Transverse colon (tissue), 4 donors: ENCODE measurements around the gene SSTR5. TPM values are rescaled to one million over a fixed set of nuclear protein-coding genes. Genes with fewer than 3 reads are reported as not detected.

Experiments used
- DNase-seq: peaks from one replicate; pipeline ENCODE4 v3.0.0-alpha.2; 2019
- H3K27ac ChIP-seq, 4 donors: fragments of 200-600 bp; sonication (generic); 2 replicates each; pipeline ENCODE4 v1.5.1; 2016 to 2018; ENCODE audit warnings: inconsistent platforms in 4 of 4
- H3K27me3 ChIP-seq: fragments of 200-600 bp; sonication (generic); 2 replicates; pipeline ENCODE4 v1.5.1; 2017; ENCODE audit warnings: inconsistent platforms
- H3K36me3 ChIP-seq, 4 donors: fragments of 200-600 bp; sonication (generic); 2 replicates each; pipeline ENCODE4 v1.5.1; 2017 to 2019; ENCODE audit warnings: inconsistent platforms in 4 of 4
- H3K4me1 ChIP-seq, 4 donors: fragments of 200-600 bp; sonication (generic); 2 replicates each; pipeline ENCODE4 v1.5.1; 2017 to 2020; ENCODE audit warnings: inconsistent platforms in 4 of 4
- H3K4me3 ChIP-seq, 4 donors: fragments of 200-600 bp; sonication (generic); 1 replicate in 1 of 4; 2 replicates in 3 of 4; pipeline versions ENCODE4 v1.5.1 to v1.6.1; 2017 to 2019; ENCODE audit warnings: inconsistent platforms in 4 of 4
- H3K9me3 ChIP-seq, 2 donors: fragments of 200-600 bp; sonication (generic); 2 replicates each; pipeline ENCODE4 v1.5.1; 2017 to 2019; ENCODE audit warnings: inconsistent platforms in 2 of 2
- CTCF ChIP-seq, 5 experiments: fragments of 200-600 bp in 3 of 5; fragments of 450-650 bp in 2 of 5; sonication (generic) in 3 of 5; IDR thresholded peaks; 1 replicate in 2 of 5; 2 replicates in 3 of 5; pipeline ENCODE4 v1.5.1; 2016 to 2017; ENCODE audit warnings: antibody characterized with exemption in 5 of 5, inconsistent platforms in 3 of 5, mild to moderate bottlenecking in 2 of 5, moderate library complexity in 1 of 5
- EP300 ChIP-seq: sonication (generic); formaldehyde crosslinking; IDR thresholded peaks from one replicate; pipeline ENCODE4 v1.6.1; 2017; ENCODE audit warnings: antibody characterized with exemption, low read depth
- POLR2A ChIP-seq: fragments of 450-650 bp; IDR thresholded peaks from one replicate; pipeline ENCODE4 v1.6.1; 2016; ENCODE audit warnings: antibody characterized with exemption, mild to moderate bottlenecking, moderate library complexity
- POLR2AphosphoS5 ChIP-seq, 3 donors: sonication (generic); formaldehyde crosslinking; IDR thresholded peaks; one replicate each; pipeline ENCODE4 v1.6.1; 2016; ENCODE audit warnings: antibody characterized with exemption in 3 of 3
- WGBS, 2 donors: methylation state at CpG; one replicate each; pipeline ENCODE4 v1.1.5; 2018; ENCODE audit warnings: low coverage in 1 of 2; 5-methylcytosine and 5-hydroxymethylcytosine counted together
- in situ Hi-C, 4 donors: fragments of 200-750 bp; cut with MboI; loops; one replicate each; pipeline versions ENCODE4 v1.15.0 to v1.15.1; 2017; ENCODE audit warnings: low sequenced_read_pairs in 3 of 4, low pct_ligation_motif_present in 1 of 4, low pct_unique_long_range_greater_than_20kb in 1 of 4
- intact Hi-C: fragments of 100-400 bp; cut with DNase I; formaldehyde crosslinking; loops from one replicate; pipeline ENCODE4 v1.15.1; 2023; ENCODE audit warnings: low total_unique reads
- total RNA-seq, 4 donors: library from RNA; depleted of rRNA; stranded (reverse); fragments of >200 nt; gene quantifications; one replicate each; pipeline ENCODE4 v1.1.0, GENCODE V29; 2016

Gene SSTR5
- total RNA-seq, 4 donors from 2014 or later: not detected

- in situ Hi-C loops: no loop called here
- H3K4me1 ChIP-seq: no peaks in the 10 kb centered on the region
- DNase-seq: no peak
- no peaks in the 10 kb centered on the region for H3K36me3 ChIP-seq
- no peak overlapping the region for H3K27ac ChIP-seq
- no peaks in the 10 kb centered on the region for H3K9me3 ChIP-seq
- intact Hi-C loops: no loop called here
- no peak overlapping the region for H3K4me3 ChIP-seq
- WGBS, 2 donors: 90% methylated on average over 37 of the region's 48 CpGs; no CpG with 5 or more reads in 1 of the 2 donors
- TF ChIP-seq POLR2AphosphoS5 (IDR thresholded peaks at IDR 0.05): no peak
- no peak for TF ChIP-seq CTCF (IDR thresholded peaks at IDR 0.05)
- TF ChIP-seq EP300: no peak
- no peak for TF ChIP-seq POLR2A
- H3K27me3 ChIP-seq: peaks cover 20% of the 10 kb centered on the region
These were observed 56.8 kb downstream of the SSTR5 start for GRCh38 chr16:1129106-1129960.

GRCh38 chr16:1130382-1130781 lies 57.8 kb downstream of the SSTR5 start:
- H3K4me3 ChIP-seq: no peak overlapping the region
- in situ Hi-C loops: no loop called here
- no peaks in the 10 kb centered on the region for H3K9me3 ChIP-seq
- H3K27me3 ChIP-seq: peaks cover 30% of the 10 kb centered on the region
- WGBS, 2 donors: 80% methylated on average over 5 of the region's 8 CpGs; no CpG with 5 or more reads in 1 of the 2 donors
- no peak for DNase-seq
- H3K27ac ChIP-seq: no peak overlapping the region
- no peaks in the 10 kb centered on the region for H3K36me3 ChIP-seq
- intact Hi-C loops: no loop called here
- TF ChIP-seq CTCF (IDR thresholded peaks at IDR 0.05): no peak
- TF ChIP-seq POLR2A: no peak
- TF ChIP-seq POLR2AphosphoS5 (IDR thresholded peaks at IDR 0.05): no peak
- no peak for TF ChIP-seq EP300
- H3K4me1 ChIP-seq: peaks cover 0 to 4% (median 2%) of the 10 kb centered on the region in 4 donors

Other genes with a start within 250 kb of the SSTR5 start
- 10 to 100 TPM; 15.9 to 34.8 (median 19.6) TPM for gene LMF1, start 101.8 kb upstream of the SSTR5 start, total RNA-seq
- gene SOX8, start 91.0 kb upstream of the SSTR5 start, total RNA-seq: 1 to 10 TPM in 1 of 4 donors, under 1 TPM in 3; 0.37 to 1.9 (median 0.50) TPM
- not detected for gene C1QTNF8, start 23.5 kb downstream of the SSTR5 start, total RNA-seq
- gene CACNA1H, start 80.4 kb downstream of the SSTR5 start, total RNA-seq: 10 to 100 TPM; 17.0 to 63.6 (median 39.5) TPM
- 10 to 100 TPM in 3 of 4 donors, not detected in 1; 20.9 to 41.0 (median 24.0) TPM for gene TPSG1, start 152.5 kb downstream of the SSTR5 start, total RNA-seq
- gene TPSB2, start 157.4 kb downstream of the SSTR5 start, total RNA-seq: 10 to 100 TPM; 12.5 to 35.2 (median 24.8) TPM
- 10 to 100 TPM in 3 of 4 donors, 1 to 10 TPM in 1; 9.4 to 33.7 (median 23.8) TPM for gene TPSAB1, start 168.0 kb downstream of the SSTR5 start, total RNA-seq
- 10 to 100 TPM in 1 of 4 donors, 1 to 10 TPM in 2, not detected in 1; 4.6 to 12.0 (median 7.8) TPM for gene TPSD1, start 183.3 kb downstream of the SSTR5 start, total RNA-seq
- gene UBE2I, start 236.9 kb downstream of the SSTR5 start, total RNA-seq: 100 to 1,000 TPM in 1 of 4 donors, 10 to 100 TPM in 3; 55.4 to 110 (median 58.5) TPM